Measurements from ENCODE around the gene DHRS7B. TPM values are rescaled to one million over a fixed set of nuclear protein-coding genes. Genes with fewer than 3 reads are reported as not detected.

DHRS7B gene
- total RNA-seq, 1 experiment from 2014 or later: 30.0 TPM

DNA sequence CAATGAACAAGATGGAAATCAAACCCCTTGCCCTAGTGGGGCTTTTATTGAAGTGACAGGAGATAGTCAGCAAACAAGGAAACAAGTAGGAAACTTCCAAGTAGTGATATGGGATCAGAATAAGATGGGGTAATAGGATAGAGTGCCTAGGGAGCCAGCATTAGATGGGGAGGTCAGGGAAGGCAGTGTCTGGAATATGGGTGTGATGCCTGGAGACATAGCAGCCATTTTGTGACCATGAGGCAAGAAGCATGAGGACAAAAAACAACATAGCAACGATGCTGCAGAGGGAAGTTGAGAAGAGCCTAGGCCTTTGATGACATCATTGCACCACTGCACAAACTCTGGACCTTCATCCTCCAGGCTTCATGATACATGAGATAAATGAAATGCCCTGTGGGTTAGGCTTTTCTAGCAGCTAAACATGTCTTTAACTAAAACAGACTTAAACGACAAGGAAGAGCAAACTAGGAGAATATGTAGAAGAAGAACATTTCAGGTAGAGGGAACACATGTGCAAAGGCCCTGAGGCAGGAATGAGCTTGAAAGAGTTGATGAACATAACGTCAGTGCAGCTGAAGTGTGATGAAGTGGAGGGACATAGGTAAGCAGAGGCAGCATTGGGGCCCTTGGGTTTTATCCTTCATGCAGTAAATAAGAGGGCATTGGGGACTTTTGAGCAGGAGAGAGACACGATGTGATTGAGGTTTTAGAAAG is 105.4 kb downstream of the DHRS7B start:
- Mint-ChIP-seq H3K36me3 (ENCODE audit: insufficient read depth, unreplicated experiment) (no peaks in the 10 kb centered on the region), H3K4me3 (ENCODE audit: unreplicated experiment) (no peak overlapping the region), H3K4me1 (ENCODE audit: low read depth, unreplicated experiment) (peaks cover 6% of the 10 kb centered on the region), H3K9me3 (ENCODE audit: unreplicated experiment) (no peaks in the 10 kb centered on the region), H3K27me3 (ENCODE audit: insufficient read depth, unreplicated experiment) (peaks cover 2% of the 10 kb centered on the region), H3K27ac (ENCODE audit: unreplicated experiment) (no peak overlapping the region)
- BruUV-seq (replicated peaks): no TSS peak
- no peak for TF ChIP-seq CTCF (IDR thresholded peaks at IDR 0.05; ENCODE audit: insufficient read depth in 1 of 2, low read depth in 1 of 2, low read length in 1 of 2, severe bottlenecking in 1 of 2, unreplicated experiment in 1 of 2)
- no peak for DNase-seq
- no peaks in the 10 kb centered on the region for H3K36me3 ChIP-seq (ENCODE audit: control insufficient read depth, insufficient read depth, low read length)
- H3K27me3 ChIP-seq (replicated peaks; ENCODE audit: control insufficient read depth, insufficient read depth, low read length): no peaks in the 10 kb centered on the region
- no peaks in the 10 kb centered on the region for H3K9me3 ChIP-seq
- no peaks in the 10 kb centered on the region for H3K4me1 ChIP-seq
- POLR2A ChIA-PET: no interaction called here
- CTCF ChIA-PET: no interaction called here
- intact Hi-C loops (cut with micrococcal nuclease; ENCODE audit: unreplicated experiment): no loop called here
- H3K4me3 ChIP-seq (ENCODE audit: low read depth, low read length): no peak overlapping the region

DNA sequence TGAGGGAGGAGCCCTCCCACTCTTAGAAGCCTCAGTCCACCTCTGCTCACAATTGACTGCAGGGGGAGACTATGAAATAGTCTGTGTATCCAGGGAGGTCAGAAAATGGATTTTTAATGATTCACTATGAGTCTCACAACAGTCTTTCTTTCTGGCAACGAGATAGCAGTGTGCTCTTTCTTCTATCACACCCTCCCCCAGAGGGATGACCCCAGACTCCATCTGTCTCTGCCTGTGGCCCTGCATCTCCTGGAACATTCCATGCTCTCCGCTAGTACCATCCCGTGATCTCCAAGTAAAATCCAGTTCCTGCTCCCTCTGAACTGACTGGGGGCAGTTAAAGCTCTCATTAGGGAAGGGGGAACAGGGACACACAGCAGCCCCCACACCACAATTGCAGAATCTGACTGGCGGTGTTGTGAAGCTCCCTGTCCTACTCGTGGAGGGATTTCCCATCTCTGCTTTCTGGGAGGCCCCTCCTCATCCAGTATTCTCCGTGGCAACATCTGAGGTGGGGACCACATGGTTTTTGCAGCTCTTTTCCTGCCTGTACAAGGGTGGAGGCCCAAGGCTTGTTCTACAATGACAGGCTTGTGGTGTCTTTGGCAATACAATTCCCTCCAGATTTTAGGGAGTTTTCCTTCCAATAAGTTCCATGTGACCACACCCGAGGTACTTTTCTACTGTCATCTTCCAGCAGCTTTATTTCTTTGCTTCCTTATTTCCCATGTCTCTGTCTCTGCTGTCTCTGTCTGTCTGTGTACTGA is 107.0 kb downstream of the DHRS7B start:
- Histone ChIP-seq H3K4me1 (no peaks in the 10 kb centered on the region), H3K4me3 (ENCODE audit: low read depth, low read length) (no peak overlapping the region), H3K27me3 (replicated peaks; ENCODE audit: control insufficient read depth, insufficient read depth, low read length) (no peaks in the 10 kb centered on the region), H3K36me3 (ENCODE audit: control insufficient read depth, insufficient read depth, low read length) (no peaks in the 10 kb centered on the region), H3K9me3 (no peaks in the 10 kb centered on the region)
- no peak for TF ChIP-seq CTCF (IDR thresholded peaks at IDR 0.05; ENCODE audit: insufficient read depth in 1 of 2, low read depth in 1 of 2, low read length in 1 of 2, severe bottlenecking in 1 of 2, unreplicated experiment in 1 of 2)
- Mint-ChIP-seq H3K4me3 (ENCODE audit: unreplicated experiment) (no peak overlapping the region), H3K27ac (ENCODE audit: unreplicated experiment) (no peak overlapping the region), H3K27me3 (ENCODE audit: insufficient read depth, unreplicated experiment) (peaks cover 6% of the 10 kb centered on the region), H3K4me1 (ENCODE audit: low read depth, unreplicated experiment) (no peaks in the 10 kb centered on the region), H3K9me3 (ENCODE audit: unreplicated experiment) (no peaks in the 10 kb centered on the region), H3K36me3 (ENCODE audit: insufficient read depth, unreplicated experiment) (no peaks in the 10 kb centered on the region)
- no peak for DNase-seq
- no TSS peak for BruUV-seq (replicated peaks)
- ChIA-PET CTCF (no interaction called here), POLR2A (interaction anchor here (0.6 kb wide), 1 partner anchor 42 kb away, joined by 4 read pairs; no protein-coding TSS in a partner anchor)
- intact Hi-C loops (cut with micrococcal nuclease; ENCODE audit: unreplicated experiment): no loop called here

DNA sequence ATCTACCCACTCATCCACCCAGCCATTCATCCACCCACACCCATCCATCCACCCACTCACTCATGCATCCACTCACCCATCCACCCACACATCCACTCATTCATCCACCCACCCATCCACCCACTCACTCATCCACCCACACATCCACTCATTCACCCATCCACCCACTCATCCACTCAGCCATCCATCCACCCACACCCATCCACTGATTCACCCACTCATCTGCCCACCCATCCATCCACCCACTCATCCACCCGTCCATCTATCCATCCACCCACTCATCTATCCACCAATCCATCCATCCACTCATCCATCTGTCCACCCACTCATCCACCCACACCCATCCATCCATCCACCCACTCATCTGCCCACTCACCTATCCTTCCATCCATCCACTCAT is 109.2 kb downstream of the DHRS7B start:
- no peak for TF ChIP-seq CTCF (IDR thresholded peaks at IDR 0.05; ENCODE audit: insufficient read depth in 1 of 2, low read depth in 1 of 2, low read length in 1 of 2, severe bottlenecking in 1 of 2, unreplicated experiment in 1 of 2)
- no peaks in the 10 kb centered on the region for H3K36me3 Mint-ChIP-seq (ENCODE audit: insufficient read depth, unreplicated experiment)
- no TSS peak for BruUV-seq (replicated peaks)
- H3K9me3 Mint-ChIP-seq (ENCODE audit: unreplicated experiment): no peaks in the 10 kb centered on the region
- Histone ChIP-seq H3K4me1 (no peaks in the 10 kb centered on the region), H3K36me3 (ENCODE audit: control insufficient read depth, insufficient read depth, low read length) (no peaks in the 10 kb centered on the region), H3K4me3 (ENCODE audit: low read depth, low read length) (no peak overlapping the region), H3K9me3 (no peaks in the 10 kb centered on the region), H3K27me3 (replicated peaks; ENCODE audit: control insufficient read depth, insufficient read depth, low read length) (no peaks in the 10 kb centered on the region)
- H3K4me3 Mint-ChIP-seq (ENCODE audit: unreplicated experiment): no peak overlapping the region
- no peaks in the 10 kb centered on the region for H3K4me1 Mint-ChIP-seq (ENCODE audit: low read depth, unreplicated experiment)
- intact Hi-C loops (cut with micrococcal nuclease; ENCODE audit: unreplicated experiment): no loop called here
- DNase-seq: no peak
- no peak overlapping the region for H3K27ac Mint-ChIP-seq (ENCODE audit: unreplicated experiment)
- POLR2A ChIA-PET: no interaction called here
- peaks cover 6% of the 10 kb centered on the region for H3K27me3 Mint-ChIP-seq (ENCODE audit: insufficient read depth, unreplicated experiment)
- CTCF ChIA-PET: no interaction called here
